H9 (cell line): Measurements from ENCODE around the gene PTPRQ. TPM values are rescaled to one million over a fixed set of nuclear protein-coding genes. Genes with fewer than 3 reads are reported as not detected.

Experiments
- DNase-seq: peaks from one replicate; pipeline ENCODE4 v3.0.0-alpha.2; 2017
- H2AFZ ChIP-seq: one replicate; pipeline ENCODE4 v1.6.1; 2013; ENCODE audit warnings: mild to moderate bottlenecking, low read length, control low read depth, moderate library complexity
- H2AK5ac ChIP-seq: 2 replicates; pipeline ENCODE4 v1.6.1; 2013; ENCODE audit warnings: low read length, control low read depth, mixed read lengths; ENCODE audit not compliant: insufficient read length
- H2BK120ac ChIP-seq: one replicate; pipeline ENCODE4 v1.6.1; 2013; ENCODE audit warnings: low read depth, mild to moderate bottlenecking, low read length, control low read depth, inconsistent platforms; ENCODE audit not compliant: poor library complexity, severe bottlenecking
- H2BK12ac ChIP-seq: 2 replicates; pipeline ENCODE4 v1.6.1; 2013; ENCODE audit warnings: low read length, control low read depth, mixed read lengths, low read depth; ENCODE audit not compliant: insufficient read length
- H2BK15ac ChIP-seq: 2 replicates; pipeline ENCODE4 v1.6.1; 2013; ENCODE audit warnings: low read depth, low read length, control low read depth
- H2BK20ac ChIP-seq: one replicate; pipeline ENCODE4 v1.6.1; 2013; ENCODE audit warnings: low read depth, mild to moderate bottlenecking, low read length, control low read depth, inconsistent platforms; ENCODE audit not compliant: poor library complexity, severe bottlenecking
- H2BK5ac ChIP-seq: 2 replicates; pipeline ENCODE4 v1.6.1; 2013; ENCODE audit warnings: low read length, control low read depth, mixed read lengths; ENCODE audit not compliant: insufficient read length
- H3K14ac ChIP-seq: 2 replicates; pipeline ENCODE4 v1.6.1; 2013; ENCODE audit warnings: low read length, control low read depth; ENCODE audit not compliant: insufficient read depth
- H3K18ac ChIP-seq: 2 replicates; pipeline ENCODE4 v1.6.1; 2013; ENCODE audit warnings: low read depth, mild to moderate bottlenecking, mixed read lengths, low read length, control low read depth; ENCODE audit not compliant: insufficient read length
- H3K23ac ChIP-seq: 2 replicates; pipeline ENCODE4 v1.6.1; 2013; ENCODE audit warnings: low read length, control low read depth, mixed read lengths, low read depth; ENCODE audit not compliant: insufficient read length
- H3K23me2 ChIP-seq: 2 replicates; pipeline ENCODE4 v1.6.1; 2013; ENCODE audit warnings: low read depth, mild to moderate bottlenecking, mixed read lengths, low read length, control low read depth; ENCODE audit not compliant: insufficient read length, poor library complexity, severe bottlenecking
- H3K27ac ChIP-seq: 2 replicates; pipeline ENCODE4 v1.5.1; 2013; ENCODE audit warnings: low read length, control low read depth, mixed read lengths, low read depth; ENCODE audit not compliant: insufficient read length
- H3K27me3 ChIP-seq: 2 replicates; pipeline ENCODE4 v1.6.1; 2013; ENCODE audit warnings: low read length, control low read depth, inconsistent platforms; ENCODE audit not compliant: insufficient read depth
- H3K4ac ChIP-seq: 2 replicates; pipeline ENCODE4 v1.6.1; 2013; ENCODE audit warnings: low read depth, mild to moderate bottlenecking, control low read depth, inconsistent platforms, low read length, moderate library complexity
- H3K4me1 ChIP-seq: 2 replicates; pipeline ENCODE4 v1.6.1; 2013; ENCODE audit warnings: low read length, control low read depth, inconsistent platforms; ENCODE audit not compliant: insufficient read depth
- H3K4me2 ChIP-seq: 2 replicates; pipeline ENCODE4 v1.6.1; 2013; ENCODE audit warnings: low read length, control low read depth, mixed read lengths; ENCODE audit not compliant: insufficient read length, insufficient read depth
- H3K56ac ChIP-seq: 2 replicates; pipeline ENCODE4 v1.6.1; 2013; ENCODE audit warnings: low read depth, mild to moderate bottlenecking, mixed read lengths, low read length, control low read depth; ENCODE audit not compliant: insufficient read length
- H3K79me1 ChIP-seq: 2 replicates; pipeline ENCODE4 v1.6.1; 2013; ENCODE audit warnings: low read depth, mild to moderate bottlenecking, moderate library complexity, low read length, control low read depth, inconsistent platforms; ENCODE audit not compliant: insufficient read depth, poor library complexity, severe bottlenecking
- H3K79me2 ChIP-seq: 2 replicates; pipeline ENCODE4 v1.6.1; 2013; ENCODE audit warnings: low read length, control low read depth, inconsistent platforms; ENCODE audit not compliant: insufficient read depth
- H3K9ac ChIP-seq: 2 replicates; pipeline ENCODE4 v1.6.1; 2013; ENCODE audit warnings: low read length, control low read depth, mixed read lengths; ENCODE audit not compliant: insufficient read length; ENCODE audit errors: extremely low read depth
- H3K9me3 ChIP-seq: one replicate; pipeline ENCODE4 v1.6.1; 2013; ENCODE audit warnings: low read depth, low read length, inconsistent platforms; ENCODE audit not compliant: control insufficient read depth
- H3T11ph ChIP-seq: one replicate; pipeline ENCODE4 v1.6.1; 2013; ENCODE audit warnings: mild to moderate bottlenecking, low read length, control low read depth, inconsistent platforms
- H4K20me1 ChIP-seq: one replicate; pipeline ENCODE4 v1.6.1; 2013; ENCODE audit not compliant: control insufficient read depth, insufficient read length, insufficient read depth
- H4K5ac ChIP-seq: 2 replicates; pipeline ENCODE4 v1.6.1; 2013; ENCODE audit warnings: low read depth, mild to moderate bottlenecking, mixed read lengths, low read length, control low read depth; ENCODE audit not compliant: insufficient read length
- H4K8ac ChIP-seq: replicated peaks from 2 replicates; pipeline ENCODE4 v1.6.1; 2013; ENCODE audit warnings: low read length, control low read depth, mixed read lengths, low read depth; ENCODE audit not compliant: insufficient read length
- H4K91ac ChIP-seq: 2 replicates; pipeline ENCODE4 v1.6.1; 2013; ENCODE audit warnings: low read depth, mild to moderate bottlenecking, moderate library complexity, mixed read lengths, low read length, control low read depth; ENCODE audit not compliant: insufficient read length
- H3K27ac Mint-ChIP-seq, 3 experiments: 2 replicates in 2 of 3; 3 replicates in 1 of 3; pipeline ENCODE4 v1.8.0; 2020 to 2021; ENCODE audit warnings: mixed read lengths in 3 of 3, mild to moderate bottlenecking in 1 of 3, moderate library complexity in 1 of 3
- H3K27me3 Mint-ChIP-seq: 2 replicates; pipeline ENCODE4 v1.8.0; 2021; ENCODE audit warnings: low read depth, mild to moderate bottlenecking, moderate library complexity, mixed read lengths
- H3K36me3 Mint-ChIP-seq, 3 experiments: 2 replicates in 2 of 3; 3 replicates in 1 of 3; pipeline ENCODE4 v1.8.0; 2020 to 2021; ENCODE audit warnings: low read depth in 3 of 3, mixed read lengths in 3 of 3; ENCODE audit not compliant: insufficient read depth in 1 of 3
- H3K4me1 Mint-ChIP-seq, 2 experiments: 2 replicates each; pipeline ENCODE4 v1.8.0; 2020; ENCODE audit warnings: mixed read lengths in 2 of 2
- H3K4me3 Mint-ChIP-seq, 2 experiments: 2 replicates in 1 of 2; 3 replicates in 1 of 2; pipeline ENCODE4 v1.8.0; 2020 to 2021; ENCODE audit warnings: mild to moderate bottlenecking in 2 of 2, mixed read lengths in 2 of 2, moderate library complexity in 1 of 2
- H3K9me3 Mint-ChIP-seq, 2 experiments: 2 replicates in 1 of 2; 3 replicates in 1 of 2; pipeline ENCODE4 v1.8.0; 2020; ENCODE audit warnings: mild to moderate bottlenecking in 2 of 2, mixed read lengths in 2 of 2, moderate library complexity in 1 of 2
- CTCF ChIP-seq: fragments of 200-600 bp; sonication (generic); conservative IDR thresholded peaks from 3 replicates; pipeline ENCODE4 v1.8.0; 2021; ENCODE audit warnings: antibody characterized with exemption, mild to moderate bottlenecking
- total RNA-seq: library from RNA; stranded (reverse); gene quantifications from 2 replicates; pipeline ENCODE4 v1.2.1, GENCODE V29; 2021

Gene PTPRQ
- total RNA-seq, 1 experiment from 2014 or later = not detected

- H3K4ac ChIP-seq = no peak overlapping the region
- H3K18ac ChIP-seq = no peak overlapping the region
- H2BK15ac ChIP-seq = no peak overlapping the region
- H2BK120ac ChIP-seq = no peak overlapping the region
- H3K9me3 ChIP-seq = no peaks in the 10 kb centered on the region
- no peak for DNase-seq
- no peak overlapping the region for H3T11ph ChIP-seq
- no peak overlapping the region for H3K56ac ChIP-seq
- no peaks in the 10 kb centered on the region for H3K27me3 ChIP-seq
- H3K79me1 ChIP-seq = no peaks in the 10 kb centered on the region
- Mint-ChIP-seq H3K27me3 (no peaks in the 10 kb centered on the region), H3K4me1 (peaks cover 0 to 6% of the 10 kb centered on the region in 2 experiments; a peak in 2 of 4 replicates), H3K36me3 (no peaks in the 10 kb centered on the region), H3K4me3 (no peak overlapping the region), H3K27ac (no peak overlapping the region), H3K9me3 (no peaks in the 10 kb centered on the region)
- no peak overlapping the region for H4K5ac ChIP-seq
- H2BK12ac ChIP-seq = no peak overlapping the region
- no peak overlapping the region for H2BK20ac ChIP-seq
- no peak overlapping the region for H4K91ac ChIP-seq
- H3K14ac ChIP-seq = no peak overlapping the region
- no peak overlapping the region for H2BK5ac ChIP-seq
- no peak overlapping the region for H3K27ac ChIP-seq
- no peak overlapping the region for H3K23ac ChIP-seq
- H4K8ac ChIP-seq = no peak overlapping the region
- H4K20me1 ChIP-seq = no peaks in the 10 kb centered on the region
- no peak overlapping the region for H3K9ac ChIP-seq
- no peaks in the 10 kb centered on the region for H3K79me2 ChIP-seq
- H2AFZ ChIP-seq = peak overlapping the region; percentile 56
- no peak for TF ChIP-seq CTCF
- no peaks in the 10 kb centered on the region for H3K23me2 ChIP-seq
- H2AK5ac ChIP-seq = no peak overlapping the region
- no peaks in the 10 kb centered on the region for H3K4me1 ChIP-seq
- no peak overlapping the region for H3K4me2 ChIP-seq
Measured at GRCh38 chr12:80419644-80420043, 24.4 kb upstream of the PTPRQ start.
